Camera-type eye (tissue), 1 donor: Measurements from ENCODE around the gene DDIT3. TPM values are rescaled to one million over a fixed set of nuclear protein-coding genes. Genes with fewer than 3 reads are reported as not detected.

Experiments used
- total RNA-seq: library from RNA; depleted of rRNA; stranded (reverse); fragments of >200 nt; gene quantifications from one replicate; pipeline ENCODE4 v1.2.3, GENCODE V29; 2014

Gene DDIT3
- total RNA-seq: 37.2 TPM

GRCh38 chr12:57520053-57520818, at the start of gene DDIT3:
Gene DDIT3, minus strand, starts transcription at chr12:57520514. Its CDS starts 3,108 bp downstream, at chr12:57517406.

GRCh38 chr12:57549909-57550640, 29.8 kb upstream of the DDIT3 start, which contains the start of gene KIF5A:
Gene KIF5A, plus strand, starts transcription at chr12:57550044. Its CDS starts 228 bp downstream, at chr12:57550272.

GRCh38 chr12:57546438-57547287, 26.3 kb upstream of the DDIT3 start, which contains the start of gene DCTN2:
Gene DCTN2, minus strand, starts transcription at chr12:57547192. Its CDS starts 129 bp downstream, at chr12:57547063.

GRCh38 chr12:57522011-57522886, 1.9 kb upstream of the DDIT3 start, which contains the start of gene MBD6:
Gene MBD6, plus strand, starts transcription at chr12:57522824. Its CDS starts 1,480 bp downstream, at chr12:57524304.

GRCh38 chr12:57487597-57488401, 32.5 kb downstream of the DDIT3 start, which contains the start of gene MARS1:
Gene MARS1, plus strand, starts transcription at chr12:57488068. Its CDS starts 23 bp downstream, at chr12:57488091.

GRCh38 chr12:57479376-57480115, 40.8 kb downstream of the DDIT3 start, which contains the start of gene ARHGAP9:
Gene ARHGAP9, minus strand, starts transcription at chr12:57479866. Its CDS starts 460 bp downstream, at chr12:57479406.

Other genes with a start within 250 kb of the DDIT3 start
- gene R3HDM2, start 89.5 kb downstream of the DDIT3 start, total RNA-seq: 55.9 TPM
- gene INHBC, start 85.7 kb downstream of the DDIT3 start, total RNA-seq: not detected
- not detected for gene INHBE, start 65.2 kb downstream of the DDIT3 start, total RNA-seq
- 7.1 TPM for gene GLI1, start 60.7 kb downstream of the DDIT3 start, total RNA-seq
- gene ARHGAP9, start 40.6 kb downstream of the DDIT3 start, total RNA-seq: 4.0 TPM
- 78.5 TPM for gene MARS1, start 32.4 kb downstream of the DDIT3 start, total RNA-seq
- 52.1 TPM for gene MBD6, start 2.3 kb upstream of the DDIT3 start, total RNA-seq
- 174 TPM for gene DCTN2, start 26.7 kb upstream of the DDIT3 start, total RNA-seq
- 30.1 TPM for gene KIF5A, start 29.5 kb upstream of the DDIT3 start, total RNA-seq
- gene PIP4K2C, start 70.7 kb upstream of the DDIT3 start, total RNA-seq: 24.8 TPM
- gene DTX3, start 84.3 kb upstream of the DDIT3 start, total RNA-seq: 69.5 TPM
- 53.5 TPM for gene ARHGEF25, start 90.9 kb upstream of the DDIT3 start, total RNA-seq
- gene B4GALNT1, start 112.7 kb upstream of the DDIT3 start, total RNA-seq: 9.6 TPM
- gene OS9, start 173.6 kb upstream of the DDIT3 start, total RNA-seq: 250 TPM
- gene AGAP2, start 218.2 kb upstream of the DDIT3 start, total RNA-seq: 7.3 TPM
- gene TSPAN31, start 224.5 kb upstream of the DDIT3 start, total RNA-seq: 59.1 TPM
- gene CDK4, start 231.8 kb upstream of the DDIT3 start, total RNA-seq: 108 TPM
- 15.1 TPM for gene MARCHF9, start 234.6 kb upstream of the DDIT3 start, total RNA-seq
- 1.6 TPM for gene CYP27B1, start 246.6 kb upstream of the DDIT3 start, total RNA-seq